ENCODE data around the gene NEURL1.

The NEURL1 gene, protein sequence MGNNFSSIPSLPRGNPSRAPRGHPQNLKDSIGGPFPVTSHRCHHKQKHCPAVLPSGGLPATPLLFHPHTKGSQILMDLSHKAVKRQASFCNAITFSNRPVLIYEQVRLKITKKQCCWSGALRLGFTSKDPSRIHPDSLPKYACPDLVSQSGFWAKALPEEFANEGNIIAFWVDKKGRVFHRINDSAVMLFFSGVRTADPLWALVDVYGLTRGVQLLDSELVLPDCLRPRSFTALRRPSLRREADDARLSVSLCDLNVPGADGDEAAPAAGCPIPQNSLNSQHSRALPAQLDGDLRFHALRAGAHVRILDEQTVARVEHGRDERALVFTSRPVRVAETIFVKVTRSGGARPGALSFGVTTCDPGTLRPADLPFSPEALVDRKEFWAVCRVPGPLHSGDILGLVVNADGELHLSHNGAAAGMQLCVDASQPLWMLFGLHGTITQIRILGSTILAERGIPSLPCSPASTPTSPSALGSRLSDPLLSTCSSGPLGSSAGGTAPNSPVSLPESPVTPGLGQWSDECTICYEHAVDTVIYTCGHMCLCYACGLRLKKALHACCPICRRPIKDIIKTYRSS

DNA sequence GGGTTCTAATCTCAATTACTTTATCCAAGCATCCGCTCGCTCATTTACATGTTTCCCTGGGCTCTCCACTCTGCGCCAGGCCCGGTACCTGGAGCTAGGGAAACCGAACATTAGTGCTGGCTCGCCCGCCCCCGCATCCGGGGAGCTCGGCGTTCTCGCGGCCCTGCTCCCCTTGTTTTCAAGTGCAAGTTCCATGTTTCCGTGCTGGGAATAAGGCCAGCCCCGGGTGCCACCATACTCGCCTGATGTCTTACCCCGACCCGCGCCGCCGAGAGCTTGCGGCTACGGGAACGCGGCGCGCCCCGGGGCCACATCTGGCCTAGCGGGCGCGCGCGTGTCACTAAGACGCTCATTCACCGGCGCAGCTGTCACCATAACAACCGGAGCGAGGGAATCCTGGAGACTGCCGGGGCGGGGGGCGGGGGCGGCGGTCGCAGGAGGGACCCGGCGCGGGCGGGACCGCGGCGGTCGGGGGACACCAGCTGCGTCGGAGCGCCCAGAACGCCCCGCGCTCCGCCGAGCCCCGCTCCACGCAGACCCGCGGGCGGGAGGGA, at the start of gene NEURL1:
Gene NEURL1 (plus strand): TSS at position 344 of the 554 bp plus-strand sequence. CDS start 683 bp downstream, outside the sequence.
- no peak for DNase-seq (ENCODE audit: low spot score)

DNA sequence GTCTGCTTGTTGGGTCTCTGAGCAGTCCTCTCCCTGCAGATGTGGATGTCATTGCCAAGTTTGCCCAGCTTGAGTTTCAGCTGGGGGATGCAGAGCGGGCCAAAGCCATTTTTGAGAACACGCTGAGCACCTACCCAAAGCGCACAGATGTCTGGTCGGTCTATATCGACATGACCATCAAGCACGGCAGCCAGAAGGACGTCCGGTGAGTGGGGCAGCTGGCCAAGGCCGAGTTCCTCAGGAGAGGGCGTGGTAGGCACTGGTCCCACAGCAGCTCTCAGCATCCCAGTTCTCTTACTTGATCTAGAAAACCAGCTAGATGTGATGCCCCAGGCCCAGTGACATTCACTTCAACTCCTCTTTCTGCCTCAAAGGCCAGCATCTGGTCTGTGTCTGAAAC, 49.0 kb upstream of the NEURL1 start:
- DNase-seq (ENCODE audit: low spot score), result no peak

DNA sequence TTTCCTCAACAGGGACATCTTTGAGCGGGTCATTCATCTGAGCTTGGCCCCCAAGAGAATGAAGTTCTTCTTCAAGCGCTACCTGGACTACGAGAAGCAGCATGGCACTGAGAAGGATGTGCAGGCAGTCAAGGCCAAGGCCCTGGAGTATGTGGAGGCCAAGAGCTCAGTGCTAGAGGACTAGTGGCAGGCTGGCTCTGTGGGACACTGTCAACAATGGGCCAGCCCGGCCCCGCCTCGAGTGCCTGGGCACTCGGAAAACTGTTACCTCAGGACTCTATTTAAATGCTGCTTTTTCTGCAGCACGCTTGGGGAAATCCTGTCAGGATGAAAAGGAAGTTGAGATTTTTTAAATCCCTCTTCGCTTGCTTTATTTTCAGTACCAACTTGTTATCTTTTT, 48.1 kb upstream of the NEURL1 start:
- DNase-seq (ENCODE audit: low spot score), result no peak

DNA sequence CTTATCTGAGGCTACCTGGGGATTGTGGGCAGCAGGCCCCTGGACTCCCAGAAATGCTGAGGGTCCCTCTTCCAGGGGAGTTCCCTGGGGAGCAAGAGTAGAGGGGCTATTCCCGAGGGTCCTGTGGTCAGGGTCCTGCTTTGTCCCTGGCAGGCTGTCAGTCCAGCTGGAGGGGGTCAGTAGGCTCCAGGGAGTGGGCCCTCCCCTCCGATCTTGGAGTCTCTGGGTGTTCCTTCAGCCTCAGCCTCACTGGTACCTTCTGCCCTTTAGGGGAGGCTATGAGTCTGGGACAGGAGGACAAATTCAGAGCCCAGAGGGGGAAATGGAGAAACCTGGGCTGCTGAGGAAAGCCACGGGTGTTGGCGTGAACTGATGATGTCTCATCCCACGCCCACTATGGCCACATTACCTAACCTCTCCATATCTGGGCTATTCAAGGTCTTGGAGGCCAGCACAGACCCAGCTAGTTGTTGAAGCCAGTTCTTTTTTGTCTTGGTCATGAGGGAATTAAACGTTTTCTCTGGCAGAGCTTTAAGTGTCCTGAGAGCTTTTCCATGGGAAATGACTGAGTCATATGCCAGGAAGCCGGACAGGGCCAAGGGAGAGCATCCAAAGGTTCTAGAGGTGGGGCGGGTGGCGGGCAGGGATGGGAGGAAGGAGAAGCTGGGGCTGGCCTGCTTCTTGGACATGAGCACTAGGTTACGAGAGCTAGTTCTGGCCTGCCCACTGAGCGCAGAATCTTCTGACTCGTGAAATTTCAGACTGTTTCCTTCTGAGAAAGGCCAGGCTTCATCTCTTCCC, 47.5 kb upstream of the NEURL1 start:
- peak; percentile 21 for DNase-seq (ENCODE audit: low spot score)

DNA sequence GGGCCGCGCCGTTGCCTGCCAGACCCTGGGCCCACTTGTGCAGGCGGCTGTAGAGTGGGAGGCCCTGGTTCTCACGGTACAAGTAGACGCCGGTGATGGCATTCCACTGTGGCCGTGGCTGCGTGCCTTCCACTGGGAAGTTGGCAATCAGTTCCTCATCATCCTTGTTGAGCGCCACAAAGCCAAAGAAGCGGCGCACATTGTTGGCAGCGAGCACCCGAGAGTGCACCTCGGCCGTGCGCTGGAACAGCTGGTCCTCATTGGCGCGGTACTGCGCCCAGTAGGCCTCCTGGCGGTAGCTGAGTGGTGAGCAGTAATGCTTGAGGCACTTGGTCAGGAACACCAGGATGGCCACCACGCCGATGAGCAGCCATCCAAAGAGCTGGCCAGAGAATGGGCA, 46.3 kb upstream of the NEURL1 start:
- no peak for DNase-seq (ENCODE audit: low spot score)

DNA sequence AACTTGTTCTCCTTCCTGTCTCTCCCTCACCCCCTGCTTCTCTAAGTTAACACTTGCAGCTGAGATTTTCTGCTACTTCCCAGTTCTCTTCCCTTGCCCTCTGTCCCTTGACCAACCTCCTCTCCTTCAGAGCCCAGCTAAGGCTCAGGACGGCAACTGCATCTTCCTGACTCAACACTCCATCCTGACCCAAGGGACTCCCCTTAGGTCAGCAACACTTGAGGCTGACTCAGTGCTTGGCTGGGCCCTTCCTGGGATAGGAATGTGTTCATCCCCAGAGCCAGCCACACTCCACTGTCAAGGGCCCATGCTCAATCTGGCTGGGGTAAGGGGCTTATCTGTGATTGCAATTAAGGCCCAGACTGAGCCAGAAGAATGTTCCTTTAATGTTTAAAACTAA, 44.8 kb upstream of the NEURL1 start:
- no peak for DNase-seq (ENCODE audit: low spot score)

DNA sequence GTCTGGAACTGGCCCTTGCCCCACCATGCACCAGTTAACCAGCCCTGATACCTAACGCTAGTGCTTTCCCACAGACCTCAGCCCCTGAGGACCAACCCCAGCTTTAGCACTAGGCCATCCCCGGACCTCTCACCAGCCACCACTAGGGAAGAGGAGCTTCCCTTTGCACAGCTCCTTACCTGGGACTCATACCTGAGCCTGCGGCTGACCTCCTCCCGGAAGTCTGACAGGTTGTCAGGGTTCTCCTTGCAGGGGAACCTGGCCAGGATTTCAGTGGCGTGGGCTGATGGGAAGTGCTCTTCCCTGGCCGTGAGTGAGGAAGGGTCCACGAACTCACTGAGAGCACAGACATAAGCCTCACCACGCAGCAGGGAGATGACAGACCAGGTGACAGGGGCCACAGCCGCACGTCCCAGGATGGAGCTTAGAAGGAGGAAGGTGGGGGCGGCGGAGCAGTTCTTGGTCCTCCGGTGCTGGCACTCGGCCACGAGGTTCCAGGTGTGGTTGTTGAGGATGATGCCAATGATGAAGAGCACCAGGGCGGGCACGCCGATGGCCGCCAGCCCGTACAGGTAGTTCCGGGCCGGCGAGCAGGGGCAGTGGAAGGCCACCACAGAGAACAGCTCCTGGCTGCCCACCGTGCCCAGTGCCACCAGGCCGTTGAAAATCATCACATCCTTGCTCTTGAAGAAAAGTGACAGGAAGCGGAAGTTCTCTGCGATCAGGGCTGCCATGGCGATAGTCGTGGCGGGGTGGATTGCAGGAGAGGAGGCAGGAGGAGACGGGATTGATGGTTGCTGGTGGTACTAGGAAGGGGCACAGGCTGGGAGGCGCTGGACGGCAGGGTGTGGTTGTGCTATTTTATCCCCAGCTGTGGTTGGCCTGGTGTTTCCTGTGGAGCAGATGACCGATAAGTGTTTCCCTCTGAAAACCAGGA, 44.0 kb upstream of the NEURL1 start:
- no peak for DNase-seq (ENCODE audit: low spot score)

DNA sequence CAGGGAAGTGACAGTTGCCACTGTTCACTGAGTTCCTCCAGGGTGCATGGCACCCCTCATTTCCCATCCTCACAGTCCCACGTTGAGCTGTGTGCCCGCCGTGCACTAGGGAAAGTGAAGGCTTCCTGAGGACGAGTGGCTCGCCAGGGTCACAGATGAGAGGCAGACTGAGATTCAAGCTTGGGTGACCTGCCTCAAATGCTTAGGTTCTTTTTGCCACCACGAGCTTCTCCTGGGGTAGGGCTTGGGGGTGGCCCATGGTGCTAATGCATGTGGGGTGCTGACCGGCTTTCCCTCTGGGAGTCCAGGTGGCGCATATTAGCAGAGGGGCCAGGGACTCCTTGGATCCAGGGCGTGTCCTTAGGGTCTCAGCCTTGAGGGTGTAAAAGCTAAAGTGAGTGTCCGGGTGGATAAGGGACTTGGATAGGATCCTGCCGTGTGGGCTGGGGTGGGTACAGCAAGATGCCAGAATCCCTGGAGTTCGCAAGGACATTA, 43.3 kb upstream of the NEURL1 start:
- no peak for DNase-seq (ENCODE audit: low spot score)

DNA sequence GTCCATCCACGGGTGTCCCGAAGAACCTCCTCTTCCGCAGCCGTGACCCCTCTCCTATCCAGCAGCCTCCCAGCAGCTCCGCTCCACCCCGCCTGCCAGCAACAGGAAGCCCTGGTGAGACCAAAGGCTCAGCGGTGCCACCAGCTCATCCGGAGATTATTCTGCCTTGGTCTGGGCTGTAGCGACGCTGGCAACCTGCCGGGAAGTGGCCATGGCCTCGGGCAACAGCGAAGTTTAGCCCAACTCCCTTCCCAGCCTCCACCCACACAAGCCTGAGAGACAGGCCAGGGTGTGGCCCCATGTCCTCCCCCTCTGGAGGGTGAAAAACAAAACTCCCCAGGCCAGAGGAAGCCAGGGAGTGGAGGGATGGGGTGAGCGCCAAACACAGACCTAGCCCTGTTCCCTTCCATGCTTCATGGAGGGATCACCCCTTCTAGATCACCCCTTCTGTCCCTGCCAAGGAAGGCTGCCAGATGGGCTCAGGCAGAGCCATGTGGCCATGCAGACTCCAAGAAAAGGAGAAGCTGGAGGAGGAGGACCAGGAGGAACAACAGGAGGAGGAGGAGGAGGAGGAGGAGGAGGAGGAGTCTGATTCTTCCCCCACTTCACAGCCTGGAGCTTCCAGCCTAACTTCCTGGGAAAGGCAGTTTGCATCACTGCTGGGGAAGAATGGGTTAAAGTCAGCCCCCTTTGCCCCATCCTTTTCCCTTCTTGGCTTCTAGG, 42.3 kb upstream of the NEURL1 start:
- peak; percentile 7 for DNase-seq (ENCODE audit: low spot score)

DNA sequence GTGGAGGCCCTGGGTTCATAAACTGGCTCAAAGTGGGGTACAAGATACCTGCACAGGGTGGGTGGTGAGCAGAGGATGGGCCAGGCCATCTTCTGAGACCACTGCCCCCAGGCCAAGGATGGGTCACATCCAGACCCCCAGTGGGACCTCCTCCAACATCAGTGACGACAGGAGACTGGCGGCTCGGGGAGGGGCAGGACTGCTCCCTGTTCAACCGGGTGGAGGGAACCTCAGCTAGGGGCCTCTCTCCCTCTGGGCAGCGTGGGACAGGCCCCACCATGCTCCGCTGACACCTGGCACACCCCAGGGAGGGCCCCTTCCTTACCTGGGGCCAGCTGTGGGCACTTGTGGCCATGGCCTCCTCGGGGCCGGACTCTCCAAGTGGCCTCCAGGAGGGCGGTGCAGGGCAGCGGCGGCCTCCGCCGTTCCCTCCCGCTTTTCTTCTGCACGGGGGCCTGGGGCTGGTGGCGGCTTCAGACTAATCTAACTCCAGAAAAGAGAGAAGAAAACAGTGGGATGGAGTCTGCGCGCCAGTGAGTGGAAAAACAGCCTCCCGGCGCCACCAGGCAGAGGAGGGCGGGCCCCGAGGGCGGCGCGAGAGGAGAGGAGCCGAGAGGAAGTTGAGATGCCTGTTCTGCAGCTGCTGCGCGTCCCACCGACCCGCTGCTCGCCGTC, 41.5 kb upstream of the NEURL1 start, which contains the start of gene CALHM2:
Gene CALHM2 (minus strand): TSS at position 540 of the 675 bp plus-strand sequence. CDS start 2,429 bp downstream, outside the sequence.
- peak; percentile 5 for DNase-seq (ENCODE audit: low spot score)

DNA sequence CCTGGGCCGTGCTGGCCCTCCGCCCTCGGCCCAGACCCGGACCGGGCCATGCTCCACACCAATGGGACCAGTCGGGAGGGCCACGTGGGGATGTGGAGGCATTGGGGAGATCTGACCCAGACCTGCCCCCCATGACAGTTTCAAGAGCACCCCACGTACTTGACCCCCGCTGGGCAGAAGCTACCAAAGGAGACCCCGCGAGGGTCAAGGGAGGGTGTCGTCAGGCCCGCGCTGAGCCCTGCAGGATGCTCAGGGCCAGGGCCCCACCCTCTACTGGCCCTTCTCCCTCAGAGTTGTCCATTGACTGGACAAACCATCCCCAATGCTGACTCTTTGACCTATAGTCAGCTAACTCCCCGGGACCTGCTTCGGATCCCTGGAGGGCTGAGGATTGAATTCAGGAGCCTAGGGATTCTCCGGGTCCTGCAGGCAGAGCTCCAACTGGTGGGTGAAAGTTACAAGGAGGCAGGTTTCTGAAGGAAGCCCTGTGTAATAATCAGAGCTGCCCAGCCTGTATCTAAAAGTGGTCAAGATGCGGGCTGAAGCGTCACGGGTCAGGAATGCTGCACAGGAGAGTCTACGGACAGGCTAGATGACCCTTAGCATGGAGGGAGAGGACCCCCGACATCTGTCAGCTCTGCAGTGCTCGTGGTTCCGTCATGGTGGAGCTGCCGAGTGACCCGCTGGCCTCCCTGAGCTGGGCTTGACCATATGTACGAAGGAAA, 40.8 kb upstream of the NEURL1 start:
- DNase-seq (ENCODE audit: low spot score), result no peak

DNA sequence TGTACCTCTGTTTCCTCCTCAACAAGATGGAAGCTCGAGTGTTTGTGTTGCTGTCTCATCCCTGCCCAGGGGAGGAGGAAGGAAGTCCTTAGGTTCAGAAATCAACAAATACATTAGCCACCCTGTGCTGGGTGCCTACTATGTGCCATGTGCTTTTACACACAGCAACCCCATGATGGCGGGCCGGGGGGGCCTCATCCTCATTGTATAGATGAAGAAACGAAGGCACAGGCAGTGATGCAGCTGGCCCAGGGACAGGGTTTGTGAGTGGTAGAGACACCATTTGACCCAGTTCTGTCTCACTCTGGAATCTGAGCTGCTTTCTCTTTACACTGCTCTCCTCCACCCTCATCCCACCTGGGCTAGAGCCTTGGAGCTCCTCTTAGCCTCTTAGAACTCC, 39.5 kb upstream of the NEURL1 start:
- DNase-seq (ENCODE audit: low spot score), result no peak

DNA sequence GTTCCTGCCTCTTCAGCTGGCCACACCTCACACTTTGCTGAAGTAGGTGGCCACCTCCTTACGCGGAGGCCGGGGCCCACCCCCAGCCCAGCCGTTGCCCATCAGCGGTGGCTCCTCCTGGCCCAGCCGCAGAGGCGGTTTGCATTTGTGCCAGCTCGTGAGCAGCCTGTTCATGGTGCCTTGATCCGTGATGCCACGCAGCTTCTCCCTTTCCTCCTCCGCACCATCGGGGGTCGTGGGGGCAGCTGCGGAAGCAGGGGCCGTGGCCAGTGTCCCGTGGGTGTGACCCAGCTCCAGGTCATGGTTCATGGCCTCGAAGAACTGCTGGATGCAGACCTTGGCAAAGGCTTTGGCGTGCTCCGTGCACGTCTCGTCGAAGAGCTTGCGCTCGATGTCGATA, 38.3 kb upstream of the NEURL1 start:
- no peak for DNase-seq (ENCODE audit: low spot score)

DNA sequence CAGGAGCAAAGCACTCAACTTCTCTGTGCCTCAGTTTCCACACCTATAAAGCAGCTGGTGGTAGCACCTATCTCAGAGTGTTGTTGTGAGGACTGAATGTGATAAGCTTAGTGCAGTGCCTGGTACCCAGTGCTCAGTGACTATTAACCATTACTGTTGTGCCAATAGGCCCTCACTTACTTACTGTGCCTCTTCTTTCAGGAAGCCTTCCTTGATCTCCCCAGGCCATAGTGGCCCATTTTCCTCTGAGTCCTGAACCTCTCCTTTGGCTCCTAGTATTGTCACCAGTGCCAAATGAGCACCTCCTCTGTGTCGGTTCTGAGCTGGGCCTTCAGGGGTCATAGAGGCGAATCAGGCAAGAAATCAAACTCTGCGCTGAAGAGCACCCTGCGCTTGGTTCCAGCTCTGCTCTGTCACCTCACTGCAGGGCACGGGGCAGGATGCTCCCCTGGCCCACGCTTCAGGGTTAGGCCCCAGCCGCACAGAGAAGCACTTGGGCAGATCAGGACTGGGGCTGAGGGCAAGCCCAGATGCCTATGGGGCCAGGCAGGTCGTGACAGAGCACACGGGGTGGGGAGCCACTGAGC, 37.3 kb upstream of the NEURL1 start:
- DNase-seq (ENCODE audit: low spot score), result no peak

DNA sequence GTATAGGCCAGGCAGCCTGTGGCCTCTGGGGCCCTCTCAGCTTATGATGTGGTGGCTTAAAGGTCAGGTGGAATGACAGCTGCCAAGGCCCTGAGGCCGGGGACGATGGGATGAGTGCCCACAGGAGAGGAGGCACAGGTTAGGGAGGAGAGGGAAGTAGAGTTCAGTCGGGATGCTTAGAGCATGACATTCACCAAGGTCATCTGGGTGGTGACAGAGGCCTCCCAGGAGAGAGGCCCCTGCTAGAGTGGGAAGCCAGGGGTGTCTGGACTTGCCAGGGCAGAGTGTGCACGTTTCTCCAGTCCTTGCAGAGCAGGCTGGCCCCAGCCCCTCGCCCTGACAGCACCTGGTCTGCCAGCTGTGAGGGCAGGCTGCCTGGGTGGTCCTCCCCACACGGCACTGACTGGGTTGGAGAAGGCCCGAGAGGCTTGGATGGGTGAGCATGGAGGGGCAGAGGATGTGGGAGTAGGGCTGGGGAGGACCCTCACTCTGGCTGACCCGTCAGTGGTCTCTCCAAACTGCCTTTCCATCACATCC, 36.3 kb upstream of the NEURL1 start:
- DNase-seq (ENCODE audit: low spot score), result no peak

DNA sequence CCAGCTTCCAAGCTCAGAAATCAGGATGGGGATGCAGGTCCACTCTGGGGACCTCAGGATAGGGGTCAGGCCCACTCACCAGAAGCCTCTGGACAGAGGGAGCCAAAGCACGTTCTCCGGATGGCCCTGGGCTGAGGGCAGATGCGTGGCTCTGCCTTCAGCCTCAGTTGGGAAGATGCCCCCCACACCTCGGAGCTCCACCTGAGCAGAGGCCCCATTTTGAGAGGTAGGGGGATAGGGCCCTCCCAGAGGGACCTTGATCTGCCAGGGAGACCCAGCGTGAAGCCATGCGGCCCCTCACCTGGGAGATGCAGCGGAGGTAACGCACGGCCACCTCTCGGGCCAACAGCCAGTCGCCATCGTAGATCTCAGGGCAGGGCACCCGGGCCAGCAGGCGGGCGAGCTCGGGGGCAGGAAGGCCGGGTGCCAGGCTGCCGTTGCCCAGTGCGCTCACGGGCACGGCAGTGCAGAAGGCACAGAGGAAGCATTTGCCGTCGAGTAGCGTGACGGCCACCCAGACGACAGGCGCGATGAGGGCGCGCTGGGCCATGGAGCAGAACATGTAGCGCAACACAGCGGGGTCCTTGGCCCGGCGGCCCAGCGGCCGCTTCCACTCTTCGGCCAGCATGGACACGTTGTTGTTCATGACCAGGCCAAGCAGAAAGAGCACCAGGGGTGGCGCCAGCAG, 35.5 kb upstream of the NEURL1 start:
- no peak for DNase-seq (ENCODE audit: low spot score)

DNA sequence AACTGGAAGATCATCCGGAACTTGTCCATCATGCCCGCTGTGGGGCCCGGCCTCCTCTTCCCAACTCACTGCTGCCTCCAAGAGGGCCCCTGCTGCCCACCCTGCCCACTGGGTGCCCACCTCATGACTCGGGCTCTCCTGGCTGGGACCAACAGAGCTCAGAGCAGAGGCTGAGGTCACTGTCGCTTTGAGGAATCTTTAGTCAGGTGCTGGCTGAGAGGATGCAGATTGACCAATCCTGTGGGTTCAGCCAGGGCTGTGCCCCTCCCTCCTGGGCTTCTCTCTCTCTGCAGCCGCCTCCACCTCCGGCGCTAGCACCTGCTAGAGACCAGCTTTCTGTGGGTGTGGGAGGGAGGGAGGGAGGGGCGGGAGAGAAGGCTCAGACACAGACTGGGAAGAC, 34.8 kb upstream of the NEURL1 start, which contains the start of gene CALHM1:
Gene CALHM1 (minus strand): TSS at position 181 of the 400 bp plus-strand sequence. CDS start 149 bp downstream, at position 32.
- DNase-seq (ENCODE audit: low spot score), result no peak

DNA sequence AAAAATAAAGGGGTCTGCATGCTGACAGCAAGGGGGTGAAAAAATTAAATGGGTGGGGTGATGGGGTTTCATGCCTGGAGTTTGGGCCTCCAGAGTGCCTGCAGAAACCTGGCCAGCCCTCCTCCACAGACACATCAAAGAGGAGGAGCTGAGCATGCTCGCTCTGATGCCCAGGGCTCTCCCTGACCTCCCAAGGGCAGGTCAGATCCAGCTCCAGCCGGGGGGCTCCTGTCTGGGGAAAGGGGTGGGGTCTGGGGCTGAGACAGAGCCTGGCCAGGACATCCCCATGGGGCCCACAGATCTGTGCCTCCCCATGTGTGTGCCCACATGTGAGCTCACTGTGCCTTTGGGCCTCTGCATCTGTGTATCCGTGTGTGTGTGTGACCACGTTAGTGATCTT, 33.9 kb upstream of the NEURL1 start:
- DNase-seq (ENCODE audit: low spot score), result no peak

All from globus pallidus (tissue), 1 donor.